Endometrial microvascular endothelial cells (primary cell): ENCODE data around the gene SHROOM1. TPM values are rescaled to one million over a fixed set of nuclear protein-coding genes. Genes with fewer than 3 reads are reported as not detected.

Experiments used
- in situ Hi-C: cut with HindIII; loops from 2 replicates; pipeline ENCODE4 v1.10.0; 2017; ENCODE audit warnings: low sequenced_read_pairs, low pct_unique_long_range_greater_than_20kb; ENCODE audit errors: inconsistent ontology term
- total RNA-seq: library from RNA; depleted of rRNA; stranded (reverse); fragments of >200 nt; gene quantifications from one replicate; pipeline ENCODE4 v1.2.3, GENCODE V29; 2015; ENCODE audit errors: inconsistent ontology term

SHROOM1 gene
- total RNA-seq, 1 donor from 2014 or later = 28.4 TPM

- in situ Hi-C loops = loop anchor here (25.0 kb wide), 1 partner anchor 468 kb away; no protein-coding TSS in a partner anchor
Observed at GRCh38 chr5:132854992-132855391, 24.5 kb upstream of the SHROOM1 start.

- in situ Hi-C loops = loop anchor here (25.0 kb wide), 1 partner anchor 467 kb away; no protein-coding TSS in a partner anchor
Observed at GRCh38 chr5:132854301-132854700, 23.9 kb upstream of the SHROOM1 start.

- in situ Hi-C loops = loop anchor here (25.0 kb wide), 1 partner anchor 466 kb away; no protein-coding TSS in a partner anchor
Observed at GRCh38 chr5:132853790-132854189, 23.3 kb upstream of the SHROOM1 start.

GRCh38 chr5:132853323-132853722, 22.9 kb upstream of the SHROOM1 start:
- in situ Hi-C loops = loop anchor here (25.0 kb wide), 1 partner anchor 466 kb away; no protein-coding TSS in a partner anchor

GRCh38 chr5:132850066-132850465, 19.6 kb upstream of the SHROOM1 start:
- in situ Hi-C loops = loop anchor here (25.0 kb wide), 1 partner anchor 463 kb away; no protein-coding TSS in a partner anchor

- in situ Hi-C loops = no loop called here
Observed at GRCh38 chr5:132849347-132849746, 18.9 kb upstream of the SHROOM1 start.

GRCh38 chr5:132848270-132848669, 17.8 kb upstream of the SHROOM1 start:
- in situ Hi-C loops = no loop called here

DNA sequence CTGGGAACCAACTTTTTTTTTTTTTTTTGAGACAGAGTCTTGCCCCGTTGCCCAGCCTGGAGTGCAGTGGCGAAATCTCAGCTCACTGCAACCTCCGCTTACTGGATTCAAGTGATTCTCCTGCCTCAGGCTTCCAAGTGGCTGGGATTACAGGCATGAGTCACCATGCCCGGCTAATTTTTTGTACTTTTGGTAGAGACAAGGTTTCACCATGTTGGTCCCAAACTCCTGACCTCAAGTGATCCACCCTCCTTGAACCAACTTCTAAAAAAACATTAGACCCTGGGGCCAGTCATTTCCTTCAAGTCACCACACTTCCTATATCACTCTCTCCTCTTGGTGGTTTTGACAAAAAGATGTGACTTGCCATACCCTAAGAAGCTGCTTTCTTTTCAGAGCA, 10.9 kb upstream of the SHROOM1 start:
- in situ Hi-C loops = no loop called here

- in situ Hi-C loops = no loop called here
Observed at GRCh38 chr5:132840896-132841295, 10.4 kb upstream of the SHROOM1 start.

DNA sequence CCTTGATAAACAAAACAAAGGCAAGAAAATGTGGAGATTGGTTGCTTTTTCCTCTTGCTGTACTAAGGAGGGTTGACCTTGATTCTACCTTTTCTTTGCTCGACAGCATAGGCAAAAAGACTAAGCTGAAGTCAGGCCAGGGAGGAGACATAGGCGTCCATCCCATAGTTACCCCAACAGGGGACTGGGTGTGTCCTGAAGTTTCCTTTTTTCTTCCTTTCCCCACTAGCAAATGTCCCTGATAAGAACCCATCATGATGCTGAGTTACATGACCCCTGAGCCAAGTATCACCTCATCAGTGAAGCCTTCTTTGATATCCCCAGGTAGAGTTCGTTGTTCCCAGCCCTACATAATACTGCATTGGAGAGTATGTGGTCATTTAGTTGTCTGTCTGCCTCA, 9.9 kb upstream of the SHROOM1 start:
- in situ Hi-C loops = no loop called here

DNA sequence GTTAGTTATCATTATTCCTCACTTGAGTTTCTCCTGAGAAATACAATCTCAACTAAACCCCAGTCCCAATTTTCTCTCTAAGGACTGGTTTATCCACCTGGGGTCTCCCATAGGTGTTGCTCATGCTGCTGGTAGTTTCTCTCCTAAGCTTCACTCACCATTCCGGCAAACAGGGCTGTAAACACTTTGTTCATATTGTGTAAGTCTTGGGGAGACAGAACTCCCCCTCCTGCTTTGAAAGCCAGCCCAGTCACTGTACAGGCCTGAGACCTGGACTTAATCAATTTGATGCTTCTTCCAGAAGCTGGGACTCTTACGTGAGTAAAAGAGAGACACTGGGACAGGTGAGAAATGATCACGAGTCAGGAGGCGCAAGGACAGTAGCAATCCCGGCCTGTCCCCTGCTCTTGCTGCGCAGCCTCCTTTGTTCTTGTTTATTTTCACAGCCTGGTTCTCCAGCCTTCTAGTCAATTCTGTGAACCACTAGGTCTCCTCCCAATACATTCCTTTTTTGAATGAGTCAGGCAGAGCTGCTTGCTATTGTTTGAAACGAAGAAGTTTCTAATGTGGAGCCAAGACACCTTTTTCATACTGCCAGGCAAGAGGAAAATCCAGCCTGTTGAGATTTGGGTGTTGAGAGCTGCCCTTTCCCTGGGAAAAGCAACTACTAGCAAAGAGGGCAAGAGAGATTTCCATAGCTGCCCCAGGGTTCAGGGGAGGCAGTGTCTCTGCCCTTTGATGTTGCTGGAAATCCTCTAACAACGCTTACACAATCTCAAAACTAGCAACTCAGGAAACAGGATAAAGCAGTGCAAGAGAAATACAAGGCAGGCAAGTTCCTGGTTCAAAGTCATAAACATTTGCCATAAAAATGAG, 9.2 kb upstream of the SHROOM1 start:
- in situ Hi-C loops = no loop called here

DNA sequence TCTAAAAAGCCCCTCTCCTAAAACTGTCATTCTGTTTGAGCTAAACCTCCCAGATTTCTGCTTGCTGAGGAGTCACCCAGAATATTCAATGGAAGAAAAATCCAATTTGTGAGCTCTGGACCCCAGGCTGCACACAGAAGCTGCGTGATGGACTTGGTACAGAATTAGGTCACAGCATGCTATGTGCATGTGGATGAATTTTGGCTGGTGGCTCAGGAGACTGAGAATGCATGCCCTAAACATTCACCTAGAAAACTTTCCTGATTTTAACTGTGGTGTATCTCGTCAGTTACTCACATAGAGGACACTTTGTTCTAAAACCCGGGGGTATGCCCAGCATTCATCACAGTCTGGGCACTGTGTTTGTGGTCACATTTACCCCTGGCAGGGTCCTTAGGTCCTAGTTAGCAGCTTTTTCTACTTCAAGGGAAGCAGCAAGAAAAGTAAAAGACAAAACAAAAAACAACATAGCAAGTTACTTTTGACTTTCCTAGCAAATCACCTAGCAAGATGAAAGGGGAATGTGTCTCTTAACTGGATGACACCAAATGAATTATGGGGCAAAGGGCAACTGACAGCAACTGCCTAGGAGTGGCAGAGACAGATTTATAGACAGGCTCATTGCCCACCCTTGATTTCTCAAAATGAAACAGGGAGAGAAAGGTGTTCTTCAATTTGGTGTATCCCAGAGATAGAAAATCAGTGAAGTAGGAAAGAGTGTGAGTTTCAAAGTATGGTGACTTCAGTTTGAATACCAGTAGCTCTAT, 8.3 kb upstream of the SHROOM1 start:
- in situ Hi-C loops = no loop called here

- in situ Hi-C loops = no loop called here
Observed at GRCh38 chr5:132837868-132838267, 7.4 kb upstream of the SHROOM1 start.

GRCh38 chr5:132836852-132837251, 6.4 kb upstream of the SHROOM1 start:
- in situ Hi-C loops = no loop called here

- in situ Hi-C loops = no loop called here
Observed at GRCh38 chr5:132834057-132834456, 3.6 kb upstream of the SHROOM1 start.

DNA sequence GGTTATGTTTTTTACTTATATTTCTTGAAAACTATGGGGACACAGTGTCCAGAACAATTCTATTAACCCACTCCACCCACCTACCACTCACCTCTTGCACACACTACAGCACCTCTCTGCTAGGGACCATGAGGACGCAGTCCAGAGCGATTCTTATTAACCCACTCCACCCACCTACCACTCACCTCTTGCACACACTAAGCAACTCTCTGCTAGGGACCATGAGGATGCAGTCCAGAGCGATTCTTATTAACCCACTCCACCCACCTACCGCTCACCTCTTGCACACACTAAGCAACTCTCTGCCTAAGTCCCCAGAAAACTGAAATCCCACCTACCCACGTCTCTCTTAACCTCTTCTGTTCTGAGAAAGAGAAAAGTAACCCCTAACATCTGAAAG, 2.2 kb upstream of the SHROOM1 start:
- in situ Hi-C loops = no loop called here

DNA sequence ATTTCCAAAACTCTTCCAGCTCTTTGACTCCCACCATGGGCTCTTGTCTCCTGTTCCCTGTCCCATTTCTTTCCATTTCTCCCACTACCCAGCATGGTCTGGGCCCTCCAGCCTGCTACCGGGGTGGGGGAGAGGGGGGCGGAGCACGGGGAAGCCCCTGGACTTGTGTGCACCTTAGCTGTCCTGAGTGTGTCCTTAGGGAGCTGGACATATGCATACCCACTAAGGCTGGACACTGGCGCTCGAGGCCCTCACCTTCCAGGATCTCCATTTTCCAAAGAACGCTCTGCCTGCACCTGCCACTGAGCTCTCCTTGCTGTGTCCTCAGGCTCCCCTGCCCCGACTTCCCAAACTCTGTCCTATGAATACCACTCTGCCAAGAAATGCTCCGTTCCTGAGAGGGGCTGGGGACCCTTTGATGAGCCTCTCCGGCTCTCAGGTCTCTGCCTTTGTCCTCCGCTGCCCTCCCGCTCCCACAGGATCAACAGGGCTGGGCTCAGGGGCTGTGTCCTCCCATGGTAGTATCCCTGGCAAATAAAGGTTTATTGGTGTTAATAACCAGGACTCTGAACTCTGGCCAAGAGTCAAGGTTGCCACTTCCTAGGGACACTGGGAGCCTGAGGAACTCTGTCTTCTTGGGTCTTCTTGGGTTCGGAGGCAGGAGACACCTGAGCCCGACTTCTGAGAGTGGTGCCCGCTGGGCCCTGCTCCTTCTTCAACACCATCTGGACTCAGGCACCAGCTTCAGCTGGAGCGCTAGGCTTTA, 831 bp upstream of the SHROOM1 start:
- in situ Hi-C loops = no loop called here

- in situ Hi-C loops = no loop called here
Observed at GRCh38 chr5:132829742-132830435, 558 bp downstream of the SHROOM1 start.
